MM.1S (cell line): ENCODE results near the gene DYRK4.

ENCODE experiments used
- DNase-seq: peaks from one replicate; pipeline ENCODE4 v3.0.0-alpha.2; 2015
- H2AFZ ChIP-seq: fragments of 300-600 bp; sonication (generic); 2 replicates; pipeline ENCODE4 v1.6.0; 2016; ENCODE audit warnings: antibody characterized with exemption, low read length
- H3F3A ChIP-seq: fragments of 300-600 bp; sonication (generic); 2 replicates; pipeline ENCODE4 v1.6.1; 2016; ENCODE audit warnings: mild to moderate bottlenecking, antibody characterized with exemption, low read length, moderate library complexity, mixed read lengths; ENCODE audit not compliant: insufficient read depth
- H3K27ac ChIP-seq: fragments of 300-600 bp; sonication (generic); 2 replicates; pipeline ENCODE4 v1.5.1; 2016; ENCODE audit warnings: mild to moderate bottlenecking, low read length
- H3K27me3 ChIP-seq: fragments of 300-600 bp; sonication (generic); replicated peaks from 2 replicates; pipeline ENCODE4 v1.6.0; 2016; ENCODE audit warnings: low read length; ENCODE audit not compliant: insufficient read depth
- H3K36me3 ChIP-seq: fragments of 300-600 bp; sonication (generic); replicated peaks from 2 replicates; pipeline ENCODE4 v1.6.1; 2016; ENCODE audit warnings: mild to moderate bottlenecking, low read length, mixed read lengths; ENCODE audit not compliant: insufficient read depth
- H3K4me1 ChIP-seq: fragments of 300-600 bp; sonication (generic); 2 replicates; pipeline ENCODE4 v1.6.1; 2016; ENCODE audit warnings: low read length, mixed read lengths
- H3K4me2 ChIP-seq: fragments of 300-600 bp; sonication (generic); 2 replicates; pipeline ENCODE4 v1.6.0; 2016; ENCODE audit warnings: low read depth, low read length
- H3K4me3 ChIP-seq: fragments of 300-600 bp; sonication (generic); 2 replicates; pipeline ENCODE4 v1.5.1; 2016; ENCODE audit warnings: low read length, mixed read lengths
- H3K79me2 ChIP-seq: fragments of 300-600 bp; sonication (generic); 2 replicates; pipeline ENCODE4 v1.6.1; 2016; ENCODE audit warnings: mixed run types, low read length, mixed read lengths
- H3K9ac ChIP-seq: fragments of 300-600 bp; sonication (generic); 2 replicates; pipeline ENCODE4 v1.6.1; 2016; ENCODE audit warnings: low read length, mixed read lengths
- H3K9me2 ChIP-seq: fragments of 300-600 bp; sonication (generic); replicated peaks from 2 replicates; pipeline ENCODE4 v1.6.1; 2016; ENCODE audit warnings: mild to moderate bottlenecking, low read length, mixed read lengths; ENCODE audit not compliant: insufficient read depth
- H3K9me3 ChIP-seq: fragments of 300-600 bp; sonication (generic); replicated peaks from 2 replicates; pipeline ENCODE4 v1.6.1; 2016; ENCODE audit warnings: mild to moderate bottlenecking, low read length, mixed read lengths; ENCODE audit not compliant: insufficient read depth
- H4K20me1 ChIP-seq: fragments of 300-600 bp; sonication (generic); 2 replicates; pipeline ENCODE4 v1.6.1; 2016; ENCODE audit warnings: mild to moderate bottlenecking, low read length, moderate library complexity, mixed read lengths; ENCODE audit not compliant: insufficient read depth
- CTCF ChIP-seq: fragments of 300-600 bp; sonication (generic); IDR thresholded peaks from 2 replicates; pipeline ENCODE4 v1.5.1; 2016; ENCODE audit warnings: antibody characterized with exemption, low read length, mixed read lengths
- EZH2 ChIP-seq: fragments of 300-600 bp; sonication (generic); optimal IDR thresholded peaks from 2 replicates; pipeline ENCODE3; 2017; ENCODE audit warnings: low read depth, mild to moderate bottlenecking, antibody characterized with exemption, low read length, mixed read lengths
- EZH2phosphoT487 ChIP-seq: fragments of 300-600 bp; sonication (generic); IDR thresholded peaks from 2 replicates; pipeline ENCODE4 v1.6.1; 2018; ENCODE audit warnings: antibody characterized with exemption, low read length

The DYRK4 gene

GRCh38 chr12:4595881-4596280 is 33.9 kb downstream of the DYRK4 start:
- H3K4me2 ChIP-seq, result no peak overlapping the region
- TF ChIP-seq EZH2 (no peak), CTCF (no peak), EZH2phosphoT487 (no peak)

GRCh38 chr12:4603421-4603820 is 41.4 kb downstream of the DYRK4 start:
- Histone ChIP-seq H3K9ac (no peak overlapping the region), H3K27ac (no peak overlapping the region), H3K79me2 (peaks cover 23% of the 10 kb centered on the region), H3F3A (no peaks in the 10 kb centered on the region), H2AFZ (no peak overlapping the region), H4K20me1 (no peaks in the 10 kb centered on the region), H3K9me3 (no peaks in the 10 kb centered on the region), H3K4me1 (peaks cover 3% of the 10 kb centered on the region; the same call in 1 of the 2 replicates), H3K27me3 (no peaks in the 10 kb centered on the region), H3K36me3 (no peaks in the 10 kb centered on the region), H3K9me2 (no peaks in the 10 kb centered on the region), H3K4me3 (no peak overlapping the region), H3K4me2 (no peak overlapping the region)
- DNase-seq, result no peak
- TF ChIP-seq CTCF, result no peak
- TF ChIP-seq EZH2, result no peak
- no peak for TF ChIP-seq EZH2phosphoT487

More at GRCh38 chr12:4595881-4596280, 33.9 kb downstream of the DYRK4 start:
- Histone ChIP-seq H3K36me3 (no peaks in the 10 kb centered on the region), H3K4me1 (no peaks in the 10 kb centered on the region), H3K27ac (no peak overlapping the region), H3K9me2 (no peaks in the 10 kb centered on the region), H4K20me1 (no peaks in the 10 kb centered on the region), H3K4me3 (no peak overlapping the region), H3K27me3 (no peaks in the 10 kb centered on the region), H3F3A (no peaks in the 10 kb centered on the region), H3K79me2 (no peaks in the 10 kb centered on the region), H3K9me3 (no peaks in the 10 kb centered on the region), H3K9ac (no peak overlapping the region), H2AFZ (no peak overlapping the region)
- DNase-seq, result no peak

GRCh38 chr12:4603946-4604345 is 41.9 kb downstream of the DYRK4 start:
- Histone ChIP-seq H2AFZ (no peak overlapping the region), H3K4me3 (no peak overlapping the region), H3K9ac (no peak overlapping the region), H4K20me1 (no peaks in the 10 kb centered on the region), H3K27me3 (no peaks in the 10 kb centered on the region), H3K4me2 (no peak overlapping the region), H3K4me1 (peaks cover 3% of the 10 kb centered on the region; the same call in 1 of the 2 replicates), H3K79me2 (peaks cover 23% of the 10 kb centered on the region), H3K36me3 (no peaks in the 10 kb centered on the region), H3K9me3 (no peaks in the 10 kb centered on the region), H3K9me2 (no peaks in the 10 kb centered on the region), H3F3A (no peaks in the 10 kb centered on the region), H3K27ac (no peak overlapping the region)
- TF ChIP-seq CTCF (no peak), EZH2 (no peak), EZH2phosphoT487 (no peak)
- DNase-seq, result no peak
